GM12865 (cell line): ENCODE measurements around the gene PGBD5.

ENCODE experiments used
- DNase-seq: peaks from one replicate; pipeline ENCODE4 v3.0.0; 2010; ENCODE audit warnings: low read depth
- H3K4me3 ChIP-seq: 2 replicates; pipeline ENCODE4 v1.5.1; 2011; ENCODE audit warnings: mild to moderate bottlenecking, low read depth, low read length, control low read depth
- TF ChIP-seq, protein P1 (sequence below): IDR thresholded peaks from 2 replicates; pipeline ENCODE4 v1.5.1; 2011; ENCODE audit warnings: low read length, control low read depth, low read depth, inconsistent platforms; ENCODE audit not compliant: insufficient read depth; ENCODE audit errors: missing control alignments

Gene PGBD5

GRCh38 chr1:230288641-230289349 lies 137.3 kb downstream of the PGBD5 start:
- no peak overlapping the region for H3K4me3 ChIP-seq
- no peak for DNase-seq
- TF ChIP-seq, protein P1, sequence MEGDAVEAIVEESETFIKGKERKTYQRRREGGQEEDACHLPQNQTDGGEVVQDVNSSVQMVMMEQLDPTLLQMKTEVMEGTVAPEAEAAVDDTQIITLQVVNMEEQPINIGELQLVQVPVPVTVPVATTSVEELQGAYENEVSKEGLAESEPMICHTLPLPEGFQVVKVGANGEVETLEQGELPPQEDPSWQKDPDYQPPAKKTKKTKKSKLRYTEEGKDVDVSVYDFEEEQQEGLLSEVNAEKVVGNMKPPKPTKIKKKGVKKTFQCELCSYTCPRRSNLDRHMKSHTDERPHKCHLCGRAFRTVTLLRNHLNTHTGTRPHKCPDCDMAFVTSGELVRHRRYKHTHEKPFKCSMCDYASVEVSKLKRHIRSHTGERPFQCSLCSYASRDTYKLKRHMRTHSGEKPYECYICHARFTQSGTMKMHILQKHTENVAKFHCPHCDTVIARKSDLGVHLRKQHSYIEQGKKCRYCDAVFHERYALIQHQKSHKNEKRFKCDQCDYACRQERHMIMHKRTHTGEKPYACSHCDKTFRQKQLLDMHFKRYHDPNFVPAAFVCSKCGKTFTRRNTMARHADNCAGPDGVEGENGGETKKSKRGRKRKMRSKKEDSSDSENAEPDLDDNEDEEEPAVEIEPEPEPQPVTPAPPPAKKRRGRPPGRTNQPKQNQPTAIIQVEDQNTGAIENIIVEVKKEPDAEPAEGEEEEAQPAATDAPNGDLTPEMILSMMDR: no peak

DNA sequence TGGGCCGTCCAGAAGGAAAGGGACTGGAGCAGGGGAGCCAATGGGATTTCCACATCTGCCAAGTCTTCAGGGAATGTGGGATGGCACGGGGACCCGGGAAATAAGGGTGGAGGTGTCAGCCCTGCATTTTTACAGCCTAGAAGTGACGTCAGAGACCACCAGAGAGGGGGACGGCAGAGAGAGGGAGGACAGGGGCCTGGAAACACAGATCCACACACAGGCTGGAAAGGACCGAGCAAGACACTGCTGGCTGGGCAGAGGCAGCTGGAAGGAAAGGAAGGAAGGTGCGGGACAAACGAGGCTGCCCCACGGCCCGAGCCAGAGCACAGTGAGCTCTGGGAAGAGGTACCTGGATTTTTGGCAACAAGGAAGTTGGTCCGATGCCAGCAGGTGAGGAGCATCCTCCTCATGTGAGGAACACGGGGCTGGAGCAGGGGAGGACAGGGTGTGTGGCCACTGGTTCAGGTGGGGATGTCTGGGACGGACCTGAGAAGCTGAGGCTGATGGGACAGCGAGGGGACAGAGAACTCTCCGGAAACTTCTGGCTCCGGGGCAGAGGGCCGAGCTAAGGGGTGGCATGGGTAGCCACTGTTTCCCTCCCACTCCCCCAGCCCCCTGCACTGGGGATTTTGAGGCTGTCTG lies 138.3 kb downstream of the PGBD5 start:
- TF ChIP-seq, protein P1: no peak
- no peak for DNase-seq
- no peak overlapping the region for H3K4me3 ChIP-seq

DNA sequence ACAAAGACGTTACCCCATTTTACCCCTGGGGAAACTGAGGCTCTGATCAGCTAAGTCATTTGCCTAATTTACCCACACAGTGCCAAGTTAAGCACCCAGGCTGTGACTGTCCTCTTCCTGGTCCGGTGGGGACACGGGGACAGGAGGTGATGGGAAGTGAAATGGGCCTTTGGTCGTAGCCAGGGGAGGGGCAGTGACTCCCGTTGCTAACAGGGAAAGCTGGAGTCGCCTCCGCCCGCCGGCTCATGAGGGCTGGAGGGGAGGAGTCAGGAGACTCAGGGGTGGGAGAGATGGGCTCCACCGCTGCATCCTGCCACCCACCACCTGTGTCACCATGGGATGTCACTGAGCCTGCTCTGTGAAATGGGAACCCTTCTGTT lies 139.3 kb downstream of the PGBD5 start:
- no peak overlapping the region for H3K4me3 ChIP-seq
- TF ChIP-seq, protein P1: no peak
- DNase-seq: no peak

DNA sequence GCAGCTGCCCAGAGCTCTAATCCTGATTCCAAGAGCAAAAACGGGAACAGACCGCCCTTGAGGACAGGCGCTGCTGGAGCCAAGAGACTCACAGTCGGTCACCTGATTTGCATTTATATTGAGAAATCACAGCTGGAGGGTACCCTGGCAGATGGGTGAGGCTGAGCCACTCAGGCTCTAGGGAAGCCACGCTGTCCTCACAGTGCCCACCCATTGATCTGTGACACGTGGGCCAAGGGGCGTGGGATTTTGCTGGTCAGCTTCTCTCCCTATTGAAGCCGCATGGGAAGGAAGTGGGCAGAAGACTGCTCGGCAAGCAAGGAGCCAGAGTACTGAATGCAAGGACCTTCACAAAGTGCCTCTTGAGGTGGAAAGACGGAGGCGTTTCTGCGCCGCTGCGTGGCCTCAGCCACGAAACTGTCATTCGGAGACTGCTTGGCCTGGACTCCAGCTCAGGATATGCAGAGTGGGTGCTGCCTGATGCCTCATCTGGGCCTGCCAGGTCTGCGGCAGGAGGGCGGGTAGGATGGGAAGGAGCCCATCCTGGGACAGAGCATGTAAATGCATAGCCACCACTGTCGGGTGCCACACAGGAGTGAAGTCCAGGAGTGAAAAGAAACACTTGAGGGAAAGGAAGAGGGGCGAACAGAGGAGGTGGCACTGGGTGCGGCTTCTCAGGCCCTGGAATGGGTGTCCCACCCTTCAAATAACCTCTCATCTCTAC lies 139.8 kb downstream of the PGBD5 start:
- no peak for DNase-seq
- no peak overlapping the region for H3K4me3 ChIP-seq
- TF ChIP-seq, protein P1: no peak

DNA sequence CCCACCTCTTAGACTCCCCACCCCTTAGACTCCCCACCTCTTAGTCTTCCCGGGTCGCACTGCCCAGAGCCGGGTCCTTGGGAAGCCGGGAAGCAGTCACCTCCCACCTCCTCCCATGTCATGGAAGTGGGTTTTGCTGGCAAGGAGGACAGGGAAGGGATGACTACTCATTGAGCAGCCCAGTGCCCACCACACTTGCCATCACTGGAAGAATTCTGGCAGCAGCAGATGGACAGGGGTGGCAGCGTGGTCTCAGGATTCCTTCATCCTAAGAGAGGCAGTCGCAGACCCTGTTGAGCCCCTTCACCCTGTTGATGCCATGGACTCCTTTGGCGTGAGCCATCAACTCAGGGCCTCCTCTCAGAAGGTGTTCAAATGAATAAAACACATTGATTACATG lies 140.8 kb downstream of the PGBD5 start:
- TF ChIP-seq, protein P1: no peak

GRCh38 chr1:230284891-230285290 lies 141.2 kb downstream of the PGBD5 start:
- DNase-seq: no peak
- no peak overlapping the region for H3K4me3 ChIP-seq
- TF ChIP-seq, protein P1: no peak

More for the DNA sequence above, 140.8 kb downstream of the PGBD5 start:
- no peak overlapping the region for H3K4me3 ChIP-seq
- DNase-seq: no peak

DNA sequence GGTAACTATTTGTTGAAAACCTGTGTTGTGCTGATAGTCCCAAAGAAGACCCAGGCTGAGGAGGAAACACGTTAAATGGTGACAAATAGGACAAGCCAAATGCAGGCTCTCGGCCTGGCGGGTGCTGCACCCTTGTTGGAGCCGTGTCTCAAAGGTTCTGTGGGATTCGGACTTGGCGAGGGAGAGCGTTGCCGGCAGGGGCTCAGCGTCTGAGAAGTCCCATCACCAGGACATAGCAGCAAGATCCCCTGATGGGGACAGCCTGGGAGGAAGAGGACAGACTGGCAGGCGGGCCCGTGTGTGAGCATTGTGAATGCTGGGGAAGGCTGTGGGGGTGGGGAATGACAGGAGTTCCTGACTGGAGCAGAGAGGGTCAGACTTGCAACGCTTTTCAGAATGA lies 142.5 kb downstream of the PGBD5 start:
- no peak for DNase-seq
- H3K4me3 ChIP-seq: no peak overlapping the region
- TF ChIP-seq, protein P1: no peak
